Stimulated activated CD4-positive, alpha-beta T cell treated with anti-CD3 and anti-CD28 coated beads, Interleukin-1b, Interleukin-23, amount 100 ng/mL, for 24 hours (primary cell): Measurements from ENCODE around the gene EPB41L4A.
"Not testable (repeated sequence)": the region's sequence is repeated elsewhere in the genome, so short reads cannot be mapped to it uniquely, and the experiment has no call there.

Experiments used
- DNase-seq, 4 experiments: peaks; one replicate each; pipeline ENCODE4 v3.0.0-alpha.2; 2020; ENCODE audit warnings: low read depth in 4 of 4, low spot score in 1 of 4

EPB41L4A gene

GRCh38 chr5:112258571-112258970 lies 160.5 kb downstream of the EPB41L4A start:
- DNase-seq, result no peak

GRCh38 chr5:112257976-112258375 lies 161.1 kb downstream of the EPB41L4A start:
- no peak for DNase-seq

- no peak for DNase-seq
These were observed 162.1 kb downstream of the EPB41L4A start for GRCh38 chr5:112257005-112257404.

- DNase-seq, result no peak
These were observed 164.8 kb downstream of the EPB41L4A start for GRCh38 chr5:112254303-112254702.

GRCh38 chr5:112253478-112254250 lies 165.4 kb downstream of the EPB41L4A start:
- DNase-seq, result no peak

- DNase-seq, result no peak
These were observed 168.5 kb downstream of the EPB41L4A start for GRCh38 chr5:112250551-112250950.

- DNase-seq, result no peak
These were observed 170.5 kb downstream of the EPB41L4A start for GRCh38 chr5:112248623-112249022.

GRCh38 chr5:112247960-112248359 lies 171.1 kb downstream of the EPB41L4A start:
- no peak for DNase-seq

GRCh38 chr5:112245656-112246055 lies 173.4 kb downstream of the EPB41L4A start:
- no peak for DNase-seq

GRCh38 chr5:112239996-112240395 lies 179.1 kb downstream of the EPB41L4A start:
- no peak for DNase-seq

- DNase-seq, result no peak
These were observed 180.6 kb downstream of the EPB41L4A start for GRCh38 chr5:112238473-112238872.

- no peak for DNase-seq
These were observed 181.6 kb downstream of the EPB41L4A start for GRCh38 chr5:112237456-112237855.

- DNase-seq, result no peak
These were observed 185.1 kb downstream of the EPB41L4A start for GRCh38 chr5:112234000-112234399.

- DNase-seq, result no peak
These were observed 186.4 kb downstream of the EPB41L4A start for GRCh38 chr5:112232667-112233066.

GRCh38 chr5:112230606-112231005 lies 188.5 kb downstream of the EPB41L4A start:
- no peak for DNase-seq

- DNase-seq, result no peak
These were observed 190.4 kb downstream of the EPB41L4A start for GRCh38 chr5:112228667-112229066.

- DNase-seq, result no peak
These were observed 191.0 kb downstream of the EPB41L4A start for GRCh38 chr5:112227911-112228631.

GRCh38 chr5:112226215-112226614 lies 192.9 kb downstream of the EPB41L4A start:
- no peak for DNase-seq

- not testable (repeated sequence) for DNase-seq
These were observed 196.1 kb downstream of the EPB41L4A start for GRCh38 chr5:112222997-112223396.

GRCh38 chr5:112221128-112221527 lies 197.9 kb downstream of the EPB41L4A start:
- DNase-seq, result no peak

GRCh38 chr5:112219000-112219399 lies 200.1 kb downstream of the EPB41L4A start:
- no peak for DNase-seq

- no peak for DNase-seq
These were observed 201.1 kb downstream of the EPB41L4A start for GRCh38 chr5:112217843-112218579.
